DMS79 (cell line): ENCODE results near the gene RNF144A.

Experiments used
- DNase-seq: peaks from one replicate; lab custom pipeline; 2025; lab: John Stamatoyannopoulos, UW

RNF144A gene

DNA sequence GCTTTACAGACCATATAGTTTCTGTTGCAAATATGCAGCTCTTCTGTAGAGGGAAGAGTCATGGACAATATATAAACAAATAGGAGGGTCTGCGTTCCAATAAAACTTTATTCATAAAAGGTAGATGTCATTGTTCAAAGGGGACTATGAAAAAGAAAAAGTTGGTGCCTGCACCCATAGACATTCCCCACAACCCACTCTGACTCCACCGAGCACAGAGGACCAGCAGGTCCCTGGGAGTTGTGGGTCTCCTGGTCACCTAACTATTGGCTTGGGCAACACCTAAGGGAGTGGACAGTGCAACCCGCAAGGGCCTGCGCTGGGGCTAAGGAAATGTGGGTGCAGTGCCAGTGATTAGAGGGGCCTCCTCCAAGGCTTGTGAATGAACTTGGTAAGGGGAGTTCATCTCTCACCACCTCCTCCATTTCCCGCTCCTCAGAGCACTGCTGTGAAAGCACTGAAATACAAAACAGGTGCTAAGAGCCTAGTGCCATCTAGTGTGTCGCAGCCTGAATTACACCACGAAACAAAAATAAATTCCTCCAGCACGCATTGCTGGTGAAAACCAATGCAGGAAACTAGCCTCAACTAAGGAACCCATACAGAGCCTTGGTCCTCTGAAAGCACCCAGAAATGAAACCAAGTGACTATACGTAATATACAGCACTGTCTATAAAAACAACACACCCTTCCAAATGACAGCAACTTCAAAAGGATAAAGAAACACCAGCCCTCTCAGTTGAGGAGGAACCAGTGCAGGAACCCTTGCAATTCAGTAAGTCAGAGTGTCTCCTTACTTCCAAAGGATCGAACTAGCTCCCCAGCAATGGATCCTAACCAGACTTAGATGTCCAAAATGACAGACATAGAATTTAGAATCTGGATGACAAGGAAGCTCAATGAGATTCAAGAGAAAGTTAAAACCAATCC, 166.6 kb downstream of the RNF144A start:
- no peak for DNase-seq

DNA sequence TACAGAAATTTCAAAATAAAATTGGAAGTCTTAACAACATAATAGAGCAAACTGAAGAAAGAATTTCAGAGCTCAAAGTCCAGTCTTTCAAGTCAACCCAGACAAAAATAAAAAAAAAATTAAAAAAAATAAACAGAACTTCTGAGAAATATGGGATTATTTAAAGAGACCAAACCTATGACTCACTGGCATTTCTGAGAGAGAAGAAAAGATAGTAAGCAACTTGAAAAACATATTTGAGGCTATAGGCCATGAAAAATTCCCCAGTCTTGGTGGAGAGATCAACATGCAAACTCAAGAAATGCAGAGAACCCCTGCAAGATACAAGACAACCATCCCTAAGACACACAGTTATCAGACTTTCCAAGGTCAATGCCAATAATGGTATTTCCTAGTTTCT, 167.4 kb downstream of the RNF144A start:
- no peak for DNase-seq

DNA sequence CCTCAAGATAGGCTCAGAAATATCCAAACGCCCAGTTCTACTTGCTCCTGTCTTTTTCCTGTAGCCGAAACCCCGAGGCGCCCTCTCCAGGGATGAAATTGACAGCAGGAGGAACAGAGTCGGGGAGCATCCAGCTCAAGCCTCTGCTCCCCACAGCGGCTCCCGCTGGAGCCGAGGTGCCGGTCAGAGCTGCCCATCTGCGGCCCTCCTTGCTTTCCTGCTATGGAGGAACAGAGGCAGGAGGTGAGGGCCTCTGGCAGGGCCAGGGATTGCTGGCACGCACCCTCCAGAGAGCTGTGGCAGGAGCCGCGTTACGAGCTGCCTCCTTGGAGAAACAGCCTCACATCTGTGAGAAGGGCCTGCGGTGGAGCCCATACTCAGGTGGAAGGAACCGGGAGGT, 172.1 kb downstream of the RNF144A start:
- no peak for DNase-seq

DNA sequence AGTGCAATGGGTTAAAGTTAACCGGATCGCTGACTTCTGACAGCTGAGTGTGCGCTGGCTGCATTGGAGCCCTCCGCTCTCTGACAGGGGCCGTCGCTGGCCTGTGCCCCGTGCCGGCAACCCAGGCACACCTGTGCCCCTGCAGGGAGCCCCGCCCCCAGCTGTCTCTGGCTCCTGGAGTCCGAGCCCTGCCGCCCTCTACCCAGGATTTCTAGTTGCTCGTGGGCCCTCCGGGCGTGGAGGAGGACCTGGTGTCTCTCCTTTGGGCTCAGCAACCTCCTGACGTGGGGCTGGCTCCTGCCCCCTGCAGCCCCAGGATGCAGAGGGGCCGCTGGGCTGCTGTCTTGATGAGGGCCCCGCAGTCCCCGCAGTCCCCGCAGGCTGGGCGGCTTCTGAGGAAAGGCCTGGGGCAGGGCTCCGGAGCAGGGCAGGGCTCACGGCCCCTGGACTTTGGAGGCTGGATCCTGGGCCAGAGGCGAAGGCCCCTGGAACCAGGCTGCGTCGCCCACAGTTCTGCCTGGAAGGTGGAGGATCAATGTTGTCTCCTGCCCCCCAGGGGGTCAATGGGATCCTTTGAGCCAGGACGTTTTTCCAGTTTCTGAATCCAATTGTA, 172.8 kb downstream of the RNF144A start:
- DNase-seq: no peak

DNA sequence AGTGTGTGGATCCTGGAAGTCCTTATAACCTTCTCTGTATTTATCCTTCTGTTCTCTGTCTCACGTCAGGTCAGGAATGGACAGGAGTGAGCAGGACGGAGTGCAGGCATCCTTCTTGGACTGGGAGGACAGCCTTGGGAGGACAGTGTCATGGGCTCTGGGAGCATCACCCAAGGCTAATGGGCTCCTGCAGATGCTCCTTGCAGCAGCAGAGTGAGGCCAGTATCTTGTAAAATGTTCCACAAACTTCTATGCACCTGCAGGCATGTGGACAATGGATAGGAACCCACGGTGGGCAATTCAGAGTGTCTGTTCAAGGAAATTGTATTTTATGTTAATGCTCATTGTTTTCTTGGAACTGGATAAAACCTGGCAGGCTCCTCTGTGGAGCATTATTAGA, 176.2 kb downstream of the RNF144A start:
- no peak for DNase-seq
